Adrenal gland (tissue), 12 donors: Measurements from ENCODE around the gene JAML. TPM values are rescaled to one million over a fixed set of nuclear protein-coding genes. Genes with fewer than 3 reads are reported as not detected.
"Not testable (repeated sequence)": the region's sequence is repeated elsewhere in the genome, so short reads cannot be mapped to it uniquely, and the experiment has no call there.

ENCODE experiments used
- DNase-seq, 7 donors: peaks; one replicate each; pipeline ENCODE4 v3.0.0-alpha.2; 2019 to 2020
- H3K27ac ChIP-seq, 5 donors: fragments of 200-600 bp; sonication (generic) in 4 of 5; 1 replicate in 3 of 5; 2 replicates in 2 of 5; pipeline versions ENCODE4 v1.5.1 to v1.8.0; 2016 to 2020; ENCODE audit warnings: mild to moderate bottlenecking in 1 of 5
- H3K27me3 ChIP-seq: fragments of 200-600 bp; 2 replicates; pipeline ENCODE4 v1.8.0; 2021
- H3K36me3 ChIP-seq, 2 donors: fragments of 200-600 bp; replicated peaks in 1 of 2; 1 replicate in 1 of 2; 2 replicates in 1 of 2; pipeline versions ENCODE4 v1.5.1 to v1.8.0; 2018 to 2022
- H3K4me1 ChIP-seq, 2 donors: fragments of 200-600 bp; replicated peaks in 1 of 2; 1 replicate in 1 of 2; 2 replicates in 1 of 2; pipeline versions ENCODE4 v1.5.1 to v1.8.0; 2018 to 2021
- H3K4me3 ChIP-seq, 4 donors: fragments of 200-600 bp; sonication (generic) in 3 of 4; one replicate each; pipeline ENCODE4 v1.5.1; 2016 to 2018
- H3K9me3 ChIP-seq, 3 donors: fragments of 200-600 bp; sonication (generic) in 1 of 3; replicated peaks in 1 of 3; 1 replicate in 2 of 3; 2 replicates in 1 of 3; pipeline versions ENCODE4 v1.5.1 to v1.8.0; 2016 to 2021
- CTCF ChIP-seq, 6 experiments: fragments of 450-650 bp in 4 of 6; fragments of 200-600 bp in 2 of 6; sonication (generic) in 1 of 6; IDR thresholded peaks; 1 replicate in 5 of 6; 2 replicates in 1 of 6; pipeline versions ENCODE4 v1.5.1 to v1.8.0; 2016 to 2021; ENCODE audit warnings: antibody characterized with exemption in 6 of 6, mild to moderate bottlenecking in 2 of 6, moderate library complexity in 1 of 6
- POLR2A ChIP-seq, 2 donors: fragments of 450-650 bp; IDR thresholded peaks; one replicate each; pipeline ENCODE4 v1.6.1; 2017; ENCODE audit warnings: antibody characterized with exemption in 2 of 2, mild to moderate bottlenecking in 2 of 2, moderate library complexity in 1 of 2
- WGBS, 4 donors: extraction: QIAGEN DNeasy Blood & Tissue Kit in 2 of 4; methylation state at CpG; one replicate each; pipeline versions ENCODE4 v1.1.5 to v1.1.7; 2013 to 2017; 5-methylcytosine and 5-hydroxymethylcytosine counted together
- intact Hi-C, 2 donors: fragments of 100-400 bp; cut with DNase I; formaldehyde crosslinking; loops; one replicate each; pipeline versions ENCODE4 v1.14.1 to v1.15.0; 2022 to 2023
- polyA plus RNA-seq, 3 donors: library from polyadenylated mRNA; stranded (reverse); fragments of 200-250 nt in 2 of 3; fragments of 350-450 nt in 1 of 3; fragmentation: Illumina TruSeq in 1 of 3; extraction: RNeasy Lipid Tissue Mini Kit (QIAGEN cat#74804) in 1 of 3; gene quantifications; one replicate each; pipeline ENCODE4 v1.2.3, GENCODE V29; 2013 to 2014
- total RNA-seq, 9 donors: library from RNA; depleted of rRNA in 4 of 9; stranded (reverse); fragments of >200 nt in 4 of 9; fragments of 120-200 nt in 1 of 9; fragmentation: NEBNext Ultra II Directional in 1 of 9; extraction: Animal tissue kit (Norgen Biotek cat#: 25700) in 1 of 9; gene quantifications; one replicate each; pipeline versions ENCODE4 v1.1.0 to v1.2.4, GENCODE V29; 2013 to 2023
- donor health status: healthy with polysubstance abuse.
- donor health status: Bipolar disorder and iron deficiency.
- donor health status: DM: yes; HTN: yes; CAD: no.
- donor health status: DM: no; HTN: no; CAD: no.
- donor health status: DM: no; HTN: no; CAD: no.
- donor health status: DM: yes; HTN: yes; CAD: no.

JAML gene
- total and polyA plus RNA-seq, 12 donors = 1.8 to 13.9 (median 4.5) TPM

- 41 to 72% (median 63%) methylated on average over 6 of the region's 6 CpGs for WGBS, 4 donors
- DNase-seq = no peak
- Histone ChIP-seq H3K9me3 (no peaks in the 10 kb centered on the region), H3K27ac (no peak overlapping the region), H3K36me3 (no peaks in the 10 kb centered on the region), H3K27me3 (no peaks in the 10 kb centered on the region), H3K4me1 (no peaks in the 10 kb centered on the region), H3K4me3 (no peak overlapping the region)
- no peak for TF ChIP-seq CTCF (IDR thresholded peaks at IDR 0.05)
- TF ChIP-seq POLR2A (IDR thresholded peaks at IDR 0.05) = no peak
- intact Hi-C loops = no loop called here
Measured at GRCh38 chr11:118186346-118187107, 38.3 kb downstream of the JAML start.

GRCh38 chr11:118184784-118185579 lies 39.8 kb downstream of the JAML start:
- no peaks in the 10 kb centered on the region for H3K27me3 ChIP-seq
- 71 to 86% (median 80%) methylated on average over 12 of the region's 12 CpGs for WGBS, 4 donors
- TF ChIP-seq POLR2A (IDR thresholded peaks at IDR 0.05) (no peak), CTCF (IDR thresholded peaks at IDR 0.05) (no peak)
- H3K4me3 ChIP-seq = no peak overlapping the region
- no peaks in the 10 kb centered on the region for H3K4me1 ChIP-seq
- DNase-seq = no peak
- H3K36me3 ChIP-seq = no peaks in the 10 kb centered on the region
- H3K27ac ChIP-seq = no peak overlapping the region
- intact Hi-C loops = no loop called here
- H3K9me3 ChIP-seq = no peaks in the 10 kb centered on the region

- H3K4me3 ChIP-seq, H3K4me1 ChIP-seq, H3K36me3 ChIP-seq, H3K9me3 ChIP-seq, H3K27ac ChIP-seq, intact Hi-C loops, H3K27me3 ChIP-seq, DNase-seq: not testable (repeated sequence)
- WGBS, 4 donors = 69 to 87% (median 79%) methylated on average over 5 of the region's 5 CpGs
Measured at GRCh38 chr11:118183691-118184090, 41.1 kb downstream of the JAML start.

- no peaks in the 10 kb centered on the region for H3K27me3 ChIP-seq
- no peaks in the 10 kb centered on the region for H3K9me3 ChIP-seq
- no peak overlapping the region for H3K4me3 ChIP-seq
- no peak for TF ChIP-seq CTCF (IDR thresholded peaks at IDR 0.05)
- TF ChIP-seq POLR2A (IDR thresholded peaks at IDR 0.05) = no peak
- intact Hi-C loops = no loop called here
- 43 to 58% (median 49%) methylated on average over 4 to 11 of the region's 11 CpGs for WGBS, 4 donors
- DNase-seq = peak in 3 of 7 donors; percentile 26 to 71 (median 28)
- H3K36me3 ChIP-seq = no peaks in the 10 kb centered on the region
- H3K27ac ChIP-seq = no peak overlapping the region
- H3K4me1 ChIP-seq = no peaks in the 10 kb centered on the region
Measured at GRCh38 chr11:118180300-118180703, 44.5 kb downstream of the JAML start.
